ENCODE results near the gene DEAF1.
"Not testable (repeated sequence)": the region's sequence is repeated elsewhere in the genome, so short reads cannot be mapped to it uniquely, and the experiment has no call there.

DEAF1 gene

GRCh38 chr11:653136-653535 lies 41.9 kb downstream of the DEAF1 start:
- not testable (repeated sequence) for DNase-seq (ENCODE audit: low read depth in 2 of 2, low spot score in 1 of 2)

DNA sequence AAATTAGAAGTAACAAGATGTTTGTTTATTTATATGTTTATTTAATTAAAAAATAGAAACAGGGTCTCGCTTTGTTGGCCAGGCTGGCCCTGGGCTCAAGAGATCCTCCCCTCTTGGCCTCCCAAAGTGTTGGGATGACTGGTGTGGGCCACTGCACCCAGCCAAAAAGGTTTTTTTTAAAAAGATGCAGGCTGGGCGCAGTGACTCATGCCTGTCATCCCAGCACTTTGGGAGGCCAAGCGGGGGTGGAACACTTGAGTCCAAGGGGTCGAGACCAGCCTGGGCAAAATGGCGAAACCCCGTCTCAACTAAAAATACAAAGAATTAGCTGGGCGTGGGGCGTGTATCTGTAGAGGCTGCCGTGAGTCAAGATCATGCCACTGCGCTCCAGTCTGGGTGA lies 44.5 kb downstream of the DEAF1 start:
- no peak for DNase-seq (ENCODE audit: low read depth in 2 of 2, low spot score in 1 of 2)

DNA sequence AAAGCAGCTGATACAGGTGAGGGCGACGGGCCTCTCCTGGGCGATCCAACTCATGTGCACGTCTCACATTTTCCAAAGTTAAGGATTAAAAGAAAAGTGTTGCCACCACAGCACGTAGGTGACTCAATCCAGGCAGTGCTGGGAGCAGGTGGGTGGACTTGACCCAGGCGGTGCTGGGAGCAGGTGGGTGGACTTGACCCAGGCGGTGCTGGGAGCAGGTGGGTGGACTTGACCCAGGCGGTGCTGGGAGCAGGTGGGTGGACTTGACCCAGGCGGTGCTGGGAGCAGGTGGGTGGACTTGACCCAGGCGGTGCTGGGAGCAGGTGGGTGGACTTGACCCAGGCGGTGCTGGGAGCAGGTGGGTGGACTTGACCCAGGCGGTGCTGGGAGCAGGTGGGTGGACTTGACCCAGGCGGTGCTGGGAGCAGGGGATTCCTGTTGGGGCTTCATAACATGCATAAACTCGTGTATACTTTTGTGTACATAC lies 47.3 kb downstream of the DEAF1 start:
- not testable (repeated sequence) for DNase-seq (ENCODE audit: low read depth in 2 of 2, low spot score in 1 of 2)

GRCh38 chr11:646214-646613 lies 48.8 kb downstream of the DEAF1 start:
- DNase-seq (ENCODE audit: low read depth in 2 of 2, low spot score in 1 of 2): no peak

DNA sequence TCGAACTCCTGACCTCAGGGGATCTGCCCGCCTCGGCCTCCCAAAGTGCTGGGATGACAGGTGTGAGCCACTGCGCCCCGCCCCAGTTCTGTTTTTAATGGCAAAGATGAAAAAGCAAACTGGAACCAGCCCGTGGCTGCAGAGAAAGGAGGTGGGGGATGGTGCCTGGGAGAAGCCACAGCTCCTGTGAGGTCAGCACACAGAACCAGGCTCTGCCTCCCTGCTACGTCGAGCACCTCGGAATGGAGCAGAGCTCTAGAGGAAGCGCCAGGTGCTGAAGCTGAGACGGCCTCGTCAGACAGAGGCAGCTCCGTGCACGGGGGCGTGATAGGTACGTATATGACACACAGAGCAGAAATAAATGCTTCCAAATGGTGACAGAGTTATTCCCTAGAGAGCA lies 49.5 kb downstream of the DEAF1 start:
- no peak for DNase-seq (ENCODE audit: low read depth in 2 of 2, low spot score in 1 of 2)

DNA sequence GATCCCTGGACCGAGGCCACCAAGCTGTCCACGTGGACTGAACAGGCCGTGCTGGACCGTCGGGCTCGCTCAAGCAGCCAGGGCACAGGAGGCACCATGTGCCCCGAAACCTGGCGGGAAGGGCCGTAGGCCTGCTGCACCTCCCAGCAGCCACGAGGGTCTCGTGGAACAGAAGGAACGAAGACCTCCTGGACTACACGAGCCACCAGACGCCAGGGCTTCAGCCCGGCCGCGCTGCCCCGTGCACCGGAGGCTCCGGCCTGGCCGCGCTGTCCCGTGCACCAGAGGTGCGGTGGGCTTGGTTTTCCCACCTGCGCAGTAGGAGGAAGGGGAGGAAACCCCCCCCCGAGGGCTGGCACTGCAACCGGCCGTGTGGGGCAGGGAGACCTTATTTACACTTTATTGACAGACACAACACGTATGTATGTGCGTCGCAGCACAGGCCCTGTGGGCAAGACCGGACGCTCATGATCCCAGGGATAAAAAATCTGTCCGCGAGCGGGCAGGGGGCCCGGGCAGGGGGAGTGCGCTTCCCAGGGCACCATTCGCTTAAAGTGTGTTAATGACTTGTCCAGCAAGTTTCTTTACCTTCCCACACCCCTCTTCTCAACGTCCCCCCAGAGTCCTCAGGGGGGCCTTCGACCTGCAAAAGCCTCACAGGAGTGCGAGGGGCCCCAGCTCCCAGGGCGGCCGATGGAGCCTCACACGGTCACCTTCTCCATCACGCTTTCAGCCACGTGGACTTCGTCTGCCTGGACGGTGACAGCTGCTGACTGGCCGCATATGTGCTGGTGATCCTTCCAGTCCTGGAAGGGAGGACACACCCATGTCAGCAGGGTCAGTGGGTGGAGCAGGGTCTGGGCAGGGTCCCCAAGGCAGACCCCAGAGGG lies 50.9 kb downstream of the DEAF1 start:
- no peak for DNase-seq (ENCODE audit: low read depth in 2 of 2, low spot score in 1 of 2)

- no peak for DNase-seq (ENCODE audit: low read depth in 2 of 2, low spot score in 1 of 2)
These were observed 51.7 kb downstream of the DEAF1 start for GRCh38 chr11:643366-643765.

- no peak for DNase-seq (ENCODE audit: low read depth in 2 of 2, low spot score in 1 of 2)
These were observed 53.1 kb downstream of the DEAF1 start for GRCh38 chr11:641806-642370.

DNA sequence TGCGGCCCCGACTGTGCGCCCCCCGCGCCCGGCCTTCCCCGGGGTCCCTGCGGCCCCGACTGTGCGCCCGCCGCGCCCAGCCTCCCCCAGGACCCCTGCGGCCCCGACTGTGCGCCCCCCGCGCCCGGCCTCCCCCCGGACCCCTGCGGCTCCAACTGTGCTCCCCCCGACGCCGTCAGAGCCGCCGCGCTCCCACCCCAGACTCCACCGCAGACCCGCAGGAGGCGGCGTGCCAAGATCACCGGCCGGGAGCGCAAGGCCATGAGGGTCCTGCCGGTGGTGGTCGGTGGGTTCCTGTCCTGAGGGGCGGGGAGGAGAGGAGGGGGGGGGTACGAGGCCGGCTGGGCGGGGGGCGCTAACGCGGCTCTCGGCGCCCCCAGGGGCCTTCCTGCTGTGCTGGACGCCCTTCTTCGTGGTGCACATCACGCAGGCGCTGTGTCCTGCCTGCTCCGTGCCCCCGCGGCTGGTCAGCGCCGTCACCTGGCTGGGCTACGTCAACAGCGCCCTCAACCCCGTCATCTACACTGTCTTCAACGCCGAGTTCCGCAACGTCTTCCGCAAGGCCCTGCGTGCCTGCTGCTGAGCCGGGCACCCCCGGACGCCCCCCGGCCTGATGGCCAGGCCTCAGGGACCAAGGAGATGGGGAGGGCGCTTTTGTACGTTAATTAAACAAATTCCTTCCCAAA lies 54.9 kb downstream of the DEAF1 start:
- DNase-seq (ENCODE audit: low read depth in 2 of 2, low spot score in 1 of 2): no peak

DNA sequence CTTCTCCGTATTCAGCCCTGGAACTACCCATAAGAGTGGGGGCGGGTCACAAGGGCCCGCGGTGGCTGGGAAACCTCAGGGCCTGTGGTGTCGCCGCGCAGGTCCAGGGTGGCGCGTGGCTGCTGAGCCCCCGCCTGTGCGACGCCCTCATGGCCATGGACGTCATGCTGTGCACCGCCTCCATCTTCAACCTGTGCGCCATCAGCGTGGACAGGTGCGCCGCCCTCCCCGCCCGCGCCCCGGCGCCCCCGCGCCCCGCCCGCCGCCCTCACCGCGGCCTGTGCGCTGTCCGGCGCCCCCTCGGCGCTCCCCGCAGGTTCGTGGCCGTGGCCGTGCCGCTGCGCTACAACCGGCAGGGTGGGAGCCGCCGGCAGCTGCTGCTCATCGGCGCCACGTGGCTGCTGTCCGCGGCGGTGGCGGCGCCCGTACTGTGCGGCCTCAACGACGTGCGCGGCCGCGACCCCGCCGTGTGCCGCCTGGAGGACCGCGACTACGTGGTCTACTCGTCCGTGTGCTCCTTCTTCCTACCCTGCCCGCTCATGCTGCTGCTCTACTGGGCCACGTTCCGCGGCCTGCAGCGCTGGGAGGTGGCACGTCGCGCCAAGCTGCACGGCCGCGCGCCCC lies 55.6 kb downstream of the DEAF1 start:
- DNase-seq (ENCODE audit: low read depth in 2 of 2, low spot score in 1 of 2): no peak

DNA sequence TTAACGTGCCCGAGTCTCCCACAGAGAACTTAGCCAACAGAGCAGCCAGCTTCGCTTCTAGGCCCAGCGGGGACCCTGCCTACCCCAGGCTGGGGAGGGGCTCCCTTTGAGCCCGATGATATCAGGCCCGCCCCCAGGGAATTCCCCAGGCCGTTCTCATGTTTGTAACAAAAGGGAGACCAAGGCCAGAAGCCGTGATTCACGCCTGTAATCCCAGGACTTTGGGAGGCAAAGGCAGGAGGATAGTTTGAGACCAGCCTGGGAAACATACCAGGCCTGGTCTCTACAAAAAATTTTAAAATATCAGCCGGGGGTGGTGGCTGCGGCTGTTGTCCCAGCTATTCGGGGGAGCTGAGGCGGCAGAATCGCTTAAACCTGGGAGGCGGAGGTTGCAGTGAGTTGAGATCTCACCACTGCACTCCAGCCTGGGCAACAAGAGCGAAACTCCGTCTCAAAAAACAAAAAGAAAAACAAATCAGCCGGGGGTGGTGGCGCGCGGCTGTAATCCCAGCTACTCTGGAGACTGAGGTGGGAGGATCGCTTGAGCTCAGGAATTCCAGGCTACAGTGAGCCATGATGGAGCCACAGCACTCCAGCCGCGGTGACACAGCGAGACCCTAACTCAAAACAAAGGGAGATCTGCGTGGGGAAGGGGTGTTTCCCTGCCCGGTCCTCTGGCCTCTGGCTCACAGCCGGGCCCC lies 56.2 kb downstream of the DEAF1 start:
- no peak for DNase-seq (ENCODE audit: low read depth in 2 of 2, low spot score in 1 of 2)

- DNase-seq (ENCODE audit: low read depth in 2 of 2, low spot score in 1 of 2): no peak
These were observed 57.2 kb downstream of the DEAF1 start for GRCh38 chr11:637593-638521.

DNA sequence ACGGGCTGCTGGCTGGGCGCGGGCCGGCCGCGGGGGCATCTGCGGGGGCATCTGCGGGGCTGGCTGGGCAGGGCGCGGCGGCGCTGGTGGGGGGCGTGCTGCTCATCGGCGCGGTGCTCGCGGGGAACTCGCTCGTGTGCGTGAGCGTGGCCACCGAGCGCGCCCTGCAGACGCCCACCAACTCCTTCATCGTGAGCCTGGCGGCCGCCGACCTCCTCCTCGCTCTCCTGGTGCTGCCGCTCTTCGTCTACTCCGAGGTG lies 57.8 kb downstream of the DEAF1 start:
- DNase-seq (ENCODE audit: low read depth in 2 of 2, low spot score in 1 of 2): no peak

DNA sequence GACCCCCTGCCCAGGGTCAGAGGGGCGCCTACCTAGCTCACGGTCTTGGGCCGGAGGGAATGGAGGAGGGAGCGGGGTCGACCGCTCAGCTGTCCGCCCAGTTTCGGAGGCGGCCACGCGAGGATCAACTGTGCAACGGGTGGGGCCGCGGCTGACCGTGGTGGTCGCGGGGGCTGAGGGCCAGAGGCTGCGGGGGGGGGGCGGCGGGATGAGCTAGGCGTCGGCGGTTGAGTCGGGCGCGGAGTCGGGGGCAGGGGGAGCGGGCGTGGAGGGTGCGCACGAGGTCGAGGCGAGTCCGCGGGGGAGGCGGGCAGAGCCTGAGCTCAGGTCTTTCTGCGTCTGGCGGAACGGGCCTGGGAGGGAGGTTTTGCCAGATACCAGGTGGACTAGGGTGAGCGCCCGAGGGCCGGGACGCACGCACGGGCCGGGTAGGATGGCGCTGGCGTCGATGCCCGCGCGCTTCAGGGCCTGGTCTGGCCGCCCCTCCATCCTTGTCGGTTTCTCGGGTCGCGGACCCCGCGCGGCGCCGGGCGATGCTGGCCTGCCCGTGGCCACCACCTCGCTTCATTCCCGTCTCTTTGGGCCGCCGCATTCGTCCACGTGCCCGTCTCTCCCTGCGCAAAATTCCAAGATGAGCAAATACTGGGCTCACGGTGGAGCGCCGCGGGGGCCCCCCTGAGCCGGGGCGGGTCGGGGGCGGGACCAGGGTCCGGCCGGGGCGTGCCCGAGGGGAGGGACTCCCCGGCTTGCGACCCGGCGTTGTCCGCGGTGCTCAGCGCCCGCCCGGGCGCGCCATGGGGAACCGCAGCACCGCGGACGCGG lies 58.3 kb downstream of the DEAF1 start, which contains the start of gene DRD4:
TSS of gene DRD4 (plus strand) at position 759 of the 822 bp plus-strand sequence. CDS start at position 795, 36 bp downstream.
- no peak for DNase-seq (ENCODE audit: low read depth in 2 of 2, low spot score in 1 of 2)

DNA sequence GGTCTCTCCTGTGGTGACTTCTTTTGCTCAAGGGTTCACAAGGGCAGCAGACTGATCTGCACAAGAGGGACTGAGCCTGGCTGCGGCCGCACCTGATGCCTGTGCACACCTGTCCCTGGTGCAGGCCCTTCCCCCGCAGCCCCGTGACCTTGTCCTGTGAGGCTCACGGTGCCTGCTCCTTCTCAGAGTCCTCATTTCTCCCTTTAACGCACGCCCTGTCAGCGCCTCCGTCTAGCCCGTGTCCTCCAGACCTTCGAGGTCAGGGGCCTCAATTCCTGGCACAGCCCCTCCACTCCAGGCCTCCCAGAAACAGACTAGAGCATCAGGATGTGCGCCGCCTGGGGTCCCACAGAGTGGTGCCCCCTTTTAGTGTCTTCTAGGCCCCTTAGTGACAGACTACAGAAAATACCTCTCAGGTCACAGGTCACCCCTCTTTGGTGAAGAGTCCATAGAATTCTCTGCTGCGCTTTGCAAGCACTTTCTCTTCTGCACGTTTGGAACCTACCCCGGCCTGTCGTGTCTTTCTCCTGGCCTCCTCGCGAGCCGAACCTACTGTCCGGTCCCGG lies 59.0 kb downstream of the DEAF1 start:
- DNase-seq (ENCODE audit: low read depth in 2 of 2, low spot score in 1 of 2): no peak

DNA sequence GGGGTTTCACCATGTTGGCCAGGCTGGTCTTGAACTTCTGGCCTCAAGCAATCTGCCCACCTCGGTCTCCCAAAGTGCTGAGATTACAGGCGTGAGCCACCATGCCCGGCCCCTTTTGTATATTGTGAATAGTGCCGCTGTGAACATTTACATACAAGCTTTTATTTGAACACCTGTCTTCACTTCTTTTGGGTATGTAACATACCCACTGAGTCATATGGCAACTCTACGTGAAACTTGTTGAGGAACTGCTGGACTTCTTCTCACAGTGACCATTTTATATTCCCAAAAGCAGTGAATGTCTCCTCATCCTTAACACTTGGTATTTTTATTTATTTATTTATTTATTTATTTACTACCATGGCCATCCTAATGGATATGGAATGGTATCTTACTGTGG lies 64.2 kb downstream of the DEAF1 start:
- DNase-seq (ENCODE audit: low read depth in 2 of 2, low spot score in 1 of 2): no peak

DNA sequence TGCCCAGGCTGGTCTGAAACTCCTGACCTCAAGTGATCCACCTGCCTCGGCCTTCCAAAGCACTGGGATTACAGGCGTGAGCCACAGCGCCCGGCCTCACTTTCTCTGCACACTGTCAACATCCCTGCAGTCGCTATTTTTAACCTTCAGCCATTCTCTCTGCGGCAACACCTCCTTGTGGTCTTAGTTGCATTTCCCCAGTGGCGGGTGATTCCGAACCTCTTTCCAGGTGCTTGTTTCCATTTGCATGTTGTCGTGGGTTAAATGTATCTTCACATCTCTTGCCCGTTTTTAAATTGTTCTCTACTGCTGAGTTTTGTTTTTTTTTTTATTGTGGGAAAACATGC lies 65.8 kb downstream of the DEAF1 start:
- DNase-seq (ENCODE audit: low read depth in 2 of 2, low spot score in 1 of 2): no peak

GRCh38 chr11:628056-628455 lies 67.0 kb downstream of the DEAF1 start:
- DNase-seq (ENCODE audit: low read depth in 2 of 2, low spot score in 1 of 2): no peak

GRCh38 chr11:627308-627576 lies 67.8 kb downstream of the DEAF1 start:
- DNase-seq (ENCODE audit: low read depth in 2 of 2, low spot score in 1 of 2): no peak
